Large intestine (tissue), 3 donors: Measurements from ENCODE around the gene STK32B. TPM values are rescaled to one million over a fixed set of nuclear protein-coding genes. Genes with fewer than 3 reads are reported as not detected.
"Not testable (repeated sequence)": the region's sequence is repeated elsewhere in the genome, so short reads cannot be mapped to it uniquely, and the experiment has no call there.

Source experiments
- DNase-seq, 2 donors: peaks; one replicate each; pipeline versions ENCODE4 v3.0.0 to v3.0.0-alpha.2; 2013
- H3K27ac ChIP-seq: one replicate; pipeline ENCODE4 v1.5.1; 2013; ENCODE audit warnings: low read length
- H3K27me3 ChIP-seq: 2 replicates; pipeline ENCODE4 v1.6.1; 2013; ENCODE audit warnings: low read length; ENCODE audit not compliant: control insufficient read depth, insufficient read depth
- H3K36me3 ChIP-seq: 2 replicates; pipeline ENCODE4 v1.6.1; 2013; ENCODE audit warnings: low read length; ENCODE audit not compliant: control insufficient read depth, insufficient read depth
- H3K4me1 ChIP-seq: one replicate; pipeline ENCODE4 v1.6.1; 2013; ENCODE audit warnings: low read length; ENCODE audit not compliant: control insufficient read depth, insufficient read depth
- H3K4me3 ChIP-seq: one replicate; pipeline ENCODE4 v1.5.1; 2013; ENCODE audit warnings: low read length
- H3K9me3 ChIP-seq: one replicate; pipeline ENCODE4 v1.6.1; 2013; ENCODE audit warnings: mild to moderate bottlenecking, low read depth, low read length, moderate library complexity; ENCODE audit not compliant: control insufficient read depth
- WGBS: methylation state at CpG from one replicate; pipeline ENCODE4 v1.1.5; 2013; ENCODE audit warnings: low lambda C conversion rate; ENCODE audit not compliant: insufficient coverage; 5-methylcytosine and 5-hydroxymethylcytosine counted together
- polyA plus RNA-seq: library from polyadenylated mRNA; unstranded; fragments of 120-200 nt; gene quantifications from one replicate; pipeline ENCODE4 v1.2.1, GENCODE V29; 2013

Gene STK32B
- polyA plus RNA-seq, 1 donor = 1.6 TPM

- H3K27ac ChIP-seq = no peak overlapping the region
- no peak for DNase-seq
- no peaks in the 10 kb centered on the region for H3K9me3 ChIP-seq
- no peaks in the 10 kb centered on the region for H3K36me3 ChIP-seq
- no peaks in the 10 kb centered on the region for H3K27me3 ChIP-seq
- H3K4me1 ChIP-seq = no peaks in the 10 kb centered on the region
- WGBS = no CpG with 5 or more reads among the region's 1 CpG
- H3K4me3 ChIP-seq = no peak overlapping the region
Observed at GRCh38 chr4:5247735-5248134, 196.5 kb downstream of the STK32B start.

GRCh38 chr4:5249727-5250126 lies 198.4 kb downstream of the STK32B start:
- Histone ChIP-seq H3K27ac (no peak overlapping the region), H3K27me3 (no peaks in the 10 kb centered on the region), H3K36me3 (no peaks in the 10 kb centered on the region), H3K9me3 (no peaks in the 10 kb centered on the region), H3K4me3 (no peak overlapping the region), H3K4me1 (no peaks in the 10 kb centered on the region)
- no peak for DNase-seq
- WGBS = no CpG with 5 or more reads among the region's 2 CpGs

- not testable (repeated sequence) for DNase-seq, H3K4me1 ChIP-seq, H3K27me3 ChIP-seq, H3K27ac ChIP-seq, H3K4me3 ChIP-seq, H3K9me3 ChIP-seq, H3K36me3 ChIP-seq
- WGBS = 80% methylated on average over 1 of the region's 5 CpGs
Observed at GRCh38 chr4:5250536-5250935, 199.3 kb downstream of the STK32B start.

GRCh38 chr4:5256421-5256820 lies 205.1 kb downstream of the STK32B start:
- no peaks in the 10 kb centered on the region for H3K27me3 ChIP-seq
- no peaks in the 10 kb centered on the region for H3K36me3 ChIP-seq
- H3K4me1 ChIP-seq = no peaks in the 10 kb centered on the region
- DNase-seq = no peak
- 90% methylated on average over 2 of the region's 4 CpGs for WGBS
- H3K4me3 ChIP-seq = no peak overlapping the region
- no peak overlapping the region for H3K27ac ChIP-seq
- no peaks in the 10 kb centered on the region for H3K9me3 ChIP-seq

- H3K4me3 ChIP-seq = no peak overlapping the region
- 82% methylated on average over 2 of the region's 2 CpGs for WGBS
- no peaks in the 10 kb centered on the region for H3K9me3 ChIP-seq
- H3K27ac ChIP-seq = no peak overlapping the region
- no peaks in the 10 kb centered on the region for H3K27me3 ChIP-seq
- no peaks in the 10 kb centered on the region for H3K36me3 ChIP-seq
- DNase-seq = no peak
- H3K4me1 ChIP-seq = no peaks in the 10 kb centered on the region
Observed at GRCh38 chr4:5257086-5257485, 205.8 kb downstream of the STK32B start.

- H3K9me3 ChIP-seq = no peaks in the 10 kb centered on the region
- no peaks in the 10 kb centered on the region for H3K27me3 ChIP-seq
- no peak overlapping the region for H3K4me3 ChIP-seq
- WGBS = no CpG with 5 or more reads among the region's 2 CpGs
- no peak overlapping the region for H3K27ac ChIP-seq
- no peak for DNase-seq
- no peaks in the 10 kb centered on the region for H3K36me3 ChIP-seq
- no peaks in the 10 kb centered on the region for H3K4me1 ChIP-seq
Observed at GRCh38 chr4:5259471-5259870, 208.2 kb downstream of the STK32B start.

GRCh38 chr4:5260121-5260520 lies 208.8 kb downstream of the STK32B start:
- Histone ChIP-seq H3K27ac (no peak overlapping the region), H3K4me3 (no peak overlapping the region), H3K4me1 (no peaks in the 10 kb centered on the region), H3K9me3 (no peaks in the 10 kb centered on the region), H3K36me3 (no peaks in the 10 kb centered on the region), H3K27me3 (peaks cover under 1% of the 10 kb centered on the region)
- no peak for DNase-seq
- no CpG with 5 or more reads among the region's 6 CpGs for WGBS

- H3K36me3 ChIP-seq = no peaks in the 10 kb centered on the region
- H3K27ac ChIP-seq = no peak overlapping the region
- H3K4me1 ChIP-seq = no peaks in the 10 kb centered on the region
- peaks cover 3% of the 10 kb centered on the region for H3K27me3 ChIP-seq
- no peak overlapping the region for H3K4me3 ChIP-seq
- DNase-seq = no peak
- 88% methylated on average over 1 of the region's 4 CpGs for WGBS
- no peaks in the 10 kb centered on the region for H3K9me3 ChIP-seq
Observed at GRCh38 chr4:5261866-5262265, 210.6 kb downstream of the STK32B start.

- H3K27ac ChIP-seq = no peak overlapping the region
- no peaks in the 10 kb centered on the region for H3K36me3 ChIP-seq
- no CpG with 5 or more reads among the region's 2 CpGs for WGBS
- no peaks in the 10 kb centered on the region for H3K4me1 ChIP-seq
- DNase-seq = no peak
- peaks cover 6% of the 10 kb centered on the region for H3K27me3 ChIP-seq
- H3K9me3 ChIP-seq = no peaks in the 10 kb centered on the region
- no peak overlapping the region for H3K4me3 ChIP-seq
Observed at GRCh38 chr4:5266991-5267390, 215.7 kb downstream of the STK32B start.

- WGBS = no CpG with 5 or more reads among the region's 8 CpGs
- DNase-seq = no peak
- no peak overlapping the region for H3K4me3 ChIP-seq
- H3K27me3 ChIP-seq = peaks cover 6% of the 10 kb centered on the region
- no peak overlapping the region for H3K27ac ChIP-seq
- no peaks in the 10 kb centered on the region for H3K36me3 ChIP-seq
- no peaks in the 10 kb centered on the region for H3K4me1 ChIP-seq
- H3K9me3 ChIP-seq = no peaks in the 10 kb centered on the region
Observed at GRCh38 chr4:5267408-5267807, 216.1 kb downstream of the STK32B start.

GRCh38 chr4:5276475-5277075 lies 225.3 kb downstream of the STK32B start:
- no CpG with 5 or more reads among the region's 11 CpGs for WGBS
- Histone ChIP-seq H3K9me3 (no peaks in the 10 kb centered on the region), H3K4me3 (no peak overlapping the region), H3K36me3 (no peaks in the 10 kb centered on the region), H3K27ac (no peak overlapping the region), H3K4me1 (no peaks in the 10 kb centered on the region), H3K27me3 (no peaks in the 10 kb centered on the region)
- DNase-seq = no peak
